K562 (cell line): ENCODE measurements around the gene CRAMP1.

Experiments
- CEBPB ChIP-seq: fragments of 450-650 bp; IDR thresholded peaks from 2 replicates; pipeline ENCODE4 v1.6.1; 2016; ENCODE audit warnings: missing genetic modification characterization, missing compliant biosample characterization
- GTF2F1 ChIP-seq: IDR thresholded peaks from 2 replicates; pipeline ENCODE4 v1.6.1; 2011; ENCODE audit warnings: low read depth, low read length, improper control_type of control experiment
- ZNF165 ChIP-seq: fragments of 250-450 bp; sonication (Bioruptor Pico); IDR thresholded peaks from 2 replicates; pipeline ENCODE4 v1.4.0; 2020; ENCODE audit warnings: borderline replicate concordance

DNA sequence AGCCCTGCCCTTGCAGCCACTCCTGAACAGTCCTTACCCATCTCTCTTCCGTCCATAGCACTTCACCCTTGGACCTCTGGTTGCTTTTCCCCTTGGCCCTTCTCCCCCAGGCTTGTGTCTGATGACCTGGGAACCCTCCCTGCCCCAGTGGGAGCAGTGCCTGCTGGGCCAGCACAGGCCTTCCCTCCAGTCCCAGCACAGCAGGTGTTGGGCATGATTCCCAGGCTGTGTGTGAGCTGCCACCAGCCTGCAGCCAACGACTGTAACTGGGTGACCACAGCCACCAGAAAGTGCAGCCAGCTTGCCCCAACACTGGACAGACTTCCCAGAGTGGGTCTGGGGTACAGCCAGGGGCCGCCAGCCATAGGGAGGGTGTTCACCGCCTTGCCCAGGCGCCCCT lies 30.0 kb downstream of the CRAMP1 start:
- TF ChIP-seq ZNF165 (CRISPR knock-in tag) = no peak
- TF ChIP-seq GTF2F1 = no peak
- TF ChIP-seq CEBPB (tag) = no peak
